ENCODE measurements around the gene CCDC120.
A peak's percentile ranks its signal among the peaks of the same experiment; 100 is the strongest.

Gene CCDC120

GRCh38 chrX:49102190-49102589, 43.4 kb downstream of the CCDC120 start:
- no peak for DNase-seq

- DNase-seq = no peak
These were observed 44.8 kb downstream of the CCDC120 start for GRCh38 chrX:49103637-49104036.

- no peak for DNase-seq
These were observed 47.5 kb downstream of the CCDC120 start for GRCh38 chrX:49106296-49106695.

GRCh38 chrX:49106930-49107329, 48.1 kb downstream of the CCDC120 start:
- DNase-seq = peak; percentile 39

- DNase-seq = no peak
These were observed 49.8 kb downstream of the CCDC120 start for GRCh38 chrX:49108641-49109040.

GRCh38 chrX:49110417-49110816, 51.6 kb downstream of the CCDC120 start:
- no peak for DNase-seq

GRCh38 chrX:49111791-49112190, 53.0 kb downstream of the CCDC120 start:
- no peak for DNase-seq

- no peak for DNase-seq
These were observed 57.3 kb downstream of the CCDC120 start for GRCh38 chrX:49116076-49116475.

GRCh38 chrX:49116716-49117115, 57.9 kb downstream of the CCDC120 start:
- no peak for DNase-seq

GRCh38 chrX:49117581-49117980, 58.8 kb downstream of the CCDC120 start:
- DNase-seq = no peak
